Upper lobe of left lung (tissue), 4 donors: Measurements from ENCODE around the gene TMEM129.

Experiments used
- CTCF ChIP-seq, 6 experiments: fragments of 450-650 bp in 4 of 6; fragments of 200-600 bp in 2 of 6; sonication (generic) in 2 of 6; IDR thresholded peaks; one replicate each; pipeline ENCODE4 v1.5.1; 2016 to 2019; ENCODE audit warnings: antibody characterized with exemption in 6 of 6
- POLR2AphosphoS5 ChIP-seq, 2 donors: sonication (generic); formaldehyde crosslinking; IDR thresholded peaks; one replicate each; pipeline ENCODE4 v1.5.1; 2017; ENCODE audit warnings: antibody characterized with exemption in 2 of 2

- TF ChIP-seq CTCF (IDR thresholded peaks at IDR 0.05) (peak; percentile 69 to 93 (median 80)), POLR2AphosphoS5 (IDR thresholded peaks at IDR 0.05) (no peak)
Observed at GRCh38 chr4:1746265-1746691, 25.2 kb upstream of the TMEM129 start.
